GM13977 (cell line): ENCODE measurements around the gene MEGF11.
A peak's percentile ranks its signal among the peaks of the same experiment; 100 is the strongest.

ENCODE experiments used
- DNase-seq: peaks from one replicate; pipeline ENCODE4 v3.0.0; 2012; ENCODE audit warnings: low spot score
- CTCF ChIP-seq: IDR thresholded peaks from 2 replicates; pipeline ENCODE4 v1.5.1; 2012; ENCODE audit warnings: mild to moderate bottlenecking, control low read depth; ENCODE audit not compliant: insufficient read depth; ENCODE audit errors: extremely low read depth, missing control alignments
- in situ Hi-C: fragments of 300-500 bp; cut with MboI; formaldehyde crosslinking; loops from one replicate; pipeline ENCODE4 v1.12.0; 2022; ENCODE audit warnings: low sequenced_read_pairs, low pct_unique_long_range_greater_than_20kb, mixed read lengths, inconsistent platforms; ENCODE audit not compliant: unreplicated experiment

Gene MEGF11

GRCh38 chr15:65863106-65863505 lies 390.4 kb downstream of the MEGF11 start:
- TF ChIP-seq CTCF, result no peak
- in situ Hi-C loops, result no loop called here

GRCh38 chr15:65862682-65863081 lies 390.9 kb downstream of the MEGF11 start:
- DNase-seq, result peak; percentile 51
- in situ Hi-C loops, result no loop called here
- peak; percentile 65 for TF ChIP-seq CTCF

More at GRCh38 chr15:65863106-65863505, 390.4 kb downstream of the MEGF11 start:
- no peak for DNase-seq

GRCh38 chr15:65857718-65858402 lies 395.7 kb downstream of the MEGF11 start:
- in situ Hi-C loops, result loop anchor here (10.0 kb wide), 1 partner anchor 223 kb away; no protein-coding TSS in a partner anchor
- TF ChIP-seq CTCF, result no peak
- DNase-seq, result no peak

GRCh38 chr15:65856821-65857455 lies 396.6 kb downstream of the MEGF11 start:
- peak; percentile 45 for DNase-seq
- peak; percentile 86 for TF ChIP-seq CTCF
- in situ Hi-C loops, result loop anchor here (10.0 kb wide), 1 partner anchor 222 kb away; no protein-coding TSS in a partner anchor

- no peak for DNase-seq
- no peak for TF ChIP-seq CTCF
- in situ Hi-C loops, result loop anchor here (10.0 kb wide), 1 partner anchor 217 kb away; no protein-coding TSS in a partner anchor
These were observed 401.6 kb downstream of the MEGF11 start for GRCh38 chr15:65851981-65852380.

GRCh38 chr15:65847989-65848388 lies 405.6 kb downstream of the MEGF11 start:
- no peak for TF ChIP-seq CTCF
- DNase-seq, result no peak
- in situ Hi-C loops, result no loop called here
